Spinal cord (tissue), 10 donors: ENCODE results near the gene AHSA1. TPM values are rescaled to one million over a fixed set of nuclear protein-coding genes. Genes with fewer than 3 reads are reported as not detected.
"Not testable (repeated sequence)": the region's sequence is repeated elsewhere in the genome, so short reads cannot be mapped to it uniquely, and the experiment has no call there.

Experiments
- DNase-seq, 6 donors: peaks; one replicate each; pipeline versions ENCODE4 v3.0.0 to v3.0.0-alpha.2; 2013 to 2015; ENCODE audit warnings: low spot score in 6 of 6, low read depth in 4 of 6
- H3K27ac ChIP-seq: one replicate; pipeline ENCODE4 v1.5.1; 2013; ENCODE audit warnings: low read depth, low read length, control low read depth
- H3K27me3 ChIP-seq: one replicate; pipeline ENCODE4 v1.6.1; 2013; ENCODE audit warnings: low read length; ENCODE audit not compliant: control insufficient read depth, insufficient read depth
- H3K36me3 ChIP-seq: one replicate; pipeline ENCODE4 v1.6.1; 2013; ENCODE audit warnings: low read length; ENCODE audit not compliant: control insufficient read depth, insufficient read depth
- H3K4me1 ChIP-seq: one replicate; pipeline ENCODE4 v1.6.1; 2013; ENCODE audit warnings: low read length; ENCODE audit not compliant: control insufficient read depth, insufficient read depth
- H3K4me3 ChIP-seq: one replicate; pipeline ENCODE4 v1.5.1; 2013; ENCODE audit warnings: low read depth, low read length, control low read depth
- H3K9me3 ChIP-seq: one replicate; pipeline ENCODE4 v1.6.1; 2013; ENCODE audit warnings: low read length; ENCODE audit not compliant: control insufficient read depth, insufficient read depth
- WGBS: methylation state at CpG from one replicate; pipeline ENCODE4 v1.1.5; 2013; ENCODE audit warnings: missing lambda C conversion rate; ENCODE audit not compliant: insufficient coverage; 5-methylcytosine and 5-hydroxymethylcytosine counted together
- long read RNA-seq, 4 donors: transcript quantifications; one replicate each; lab custom pipeline, GENCODE V29; 2026
- polyA plus RNA-seq, 2 donors: library from polyadenylated mRNA; unstranded; fragments of 120-200 nt; gene quantifications; one replicate each; pipeline ENCODE4 v1.2.1, GENCODE V29; 2013; ENCODE audit not compliant: insufficient read length in 2 of 2
- total RNA-seq, 2 donors: library from RNA; depleted of rRNA in 1 of 2; stranded (reverse); fragments of 120-200 nt in 1 of 2; fragments of >200 nt in 1 of 2; gene quantifications; one replicate each; pipeline versions ENCODE4 v1.2.3 to v1.2.4, GENCODE V29; 2013 to 2014
- donor health status: healthy.

AHSA1 gene
- total RNA-seq (100 to 1,000 TPM; 129 to 157 TPM), polyA plus RNA-seq (100 to 1,000 TPM; 223 to 227 TPM)
- long read RNA-seq, donor 1, transcript AHSA1-201 (9 exons, 1,402 nt), result major isoform, 48 of 66 reads
- long read RNA-seq, donor 1, transcript AHSA1-207 (5 exons, 561 nt), result minor isoform, 6 of 66 reads
- long read RNA-seq, donor 1, partial matches to known transcripts, result 6 of 66 reads
- long read RNA-seq, donor 1, other reads (novel, unspliced or antisense), result 0 of 66 reads
- long read RNA-seq, donor 2, transcript AHSA1-201 (9 exons, 1,402 nt), result major isoform, 14 of 19 reads
- long read RNA-seq, donor 2, partial matches to known transcripts, result 0 of 19 reads
- long read RNA-seq, donor 2, other reads (novel, unspliced or antisense), result 0 of 19 reads
- long read RNA-seq, donor 3, transcript AHSA1-201 (9 exons, 1,402 nt), result major isoform, 17 of 27 reads
- long read RNA-seq, donor 3, transcript AHSA1-205 (9 exons, 1,048 nt), result minor isoform, 5 of 27 reads
- long read RNA-seq, donor 3, partial matches to known transcripts, result 0 of 27 reads
- long read RNA-seq, donor 3, other reads (novel, unspliced or antisense), result 0 of 27 reads
- long read RNA-seq, donor 4, transcript AHSA1-201 (9 exons, 1,402 nt), result major isoform, 31 of 46 reads
- long read RNA-seq, donor 4, partial matches to known transcripts, result 7 of 46 reads
- long read RNA-seq, donor 4, other reads (novel, unspliced or antisense), result 0 of 46 reads

- H3K27me3 ChIP-seq, result no peaks in the 10 kb centered on the region
- DNase-seq, result peak; percentile 96 to 100 (median 98)
- peak within 1 kb of the TSS; percentile 98 for H3K27ac ChIP-seq
- H3K9me3 ChIP-seq, result no peaks in the 10 kb centered on the region
- H3K4me3 ChIP-seq, result peak within 1 kb of the TSS; percentile 85
- H3K4me1 ChIP-seq, result no peaks in the 10 kb centered on the region
- H3K36me3 ChIP-seq, result peaks cover 31% of the 10 kb centered on the region
- WGBS, result 0% methylated on average over 41 of the region's 50 CpGs
Measured at GRCh38 chr14:77457522-77458248, at the start of gene AHSA1, which contains the start of gene VIPAS39. Gene AHSA1, plus strand, starts transcription at chr14:77458093. Its CDS starts 97 bp downstream, at chr14:77458190. Gene VIPAS39, minus strand, starts transcription at chr14:77457601. Its CDS starts 3,499 bp downstream, at chr14:77454102.

GRCh38 chr14:77409131-77409533 is 48.8 kb upstream of the AHSA1 start:
- no peak for DNase-seq
- Histone ChIP-seq H3K27me3 (no peaks in the 10 kb centered on the region), H3K9me3 (no peaks in the 10 kb centered on the region), H3K27ac (no peak overlapping the region), H3K36me3 (no peaks in the 10 kb centered on the region), H3K4me3 (no peak overlapping the region), H3K4me1 (no peaks in the 10 kb centered on the region)
- WGBS, result no CpG with 5 or more reads among the region's 3 CpGs

GRCh38 chr14:77415403-77416030 is 42.4 kb upstream of the AHSA1 start:
- not testable (repeated sequence) for H3K4me1 ChIP-seq, H3K36me3 ChIP-seq, H3K27me3 ChIP-seq, H3K4me3 ChIP-seq, H3K27ac ChIP-seq, DNase-seq, H3K9me3 ChIP-seq
- 100% methylated on average over 1 of the region's 10 CpGs for WGBS

- H3K27me3 ChIP-seq, result not testable (repeated sequence)
Measured at GRCh38 chr14:77416098-77416497, 41.8 kb upstream of the AHSA1 start.

GRCh38 chr14:77416836-77417235 is 41.1 kb upstream of the AHSA1 start:
- no peak overlapping the region for H3K4me3 ChIP-seq
- no peaks in the 10 kb centered on the region for H3K36me3 ChIP-seq
- 100% methylated on average over 2 of the region's 8 CpGs for WGBS
- H3K4me1 ChIP-seq, result no peaks in the 10 kb centered on the region
- DNase-seq, result no peak
- peaks cover 4% of the 10 kb centered on the region for H3K9me3 ChIP-seq
- no peak overlapping the region for H3K27ac ChIP-seq
- no peaks in the 10 kb centered on the region for H3K27me3 ChIP-seq

More at GRCh38 chr14:77416098-77416497, 41.8 kb upstream of the AHSA1 start:
- no CpG with 5 or more reads among the region's 3 CpGs for WGBS
- DNase-seq, H3K27ac ChIP-seq, H3K9me3 ChIP-seq, H3K4me1 ChIP-seq, H3K4me3 ChIP-seq, H3K36me3 ChIP-seq: not testable (repeated sequence)

GRCh38 chr14:77421201-77421600 is 36.7 kb upstream of the AHSA1 start:
- H3K9me3 ChIP-seq, result peaks cover 4% of the 10 kb centered on the region
- no peak overlapping the region for H3K27ac ChIP-seq
- H3K4me1 ChIP-seq, result no peaks in the 10 kb centered on the region
- no peak overlapping the region for H3K4me3 ChIP-seq
- H3K27me3 ChIP-seq, result no peaks in the 10 kb centered on the region
- WGBS, result no CpG with 5 or more reads among the region's 2 CpGs
- H3K36me3 ChIP-seq, result peaks cover 18% of the 10 kb centered on the region
- DNase-seq, result no peak

- Histone ChIP-seq H3K27me3 (no peaks in the 10 kb centered on the region), H3K4me3 (no peak within 1 kb of the TSS), H3K9me3 (peaks cover 4% of the 10 kb centered on the region), H3K27ac (no peak within 1 kb of the TSS), H3K4me1 (no peaks in the 10 kb centered on the region), H3K36me3 (peaks cover 38% of the 10 kb centered on the region)
- DNase-seq, result no peak
- WGBS, result no CpG with 5 or more reads among the region's 1 CpG
Measured at GRCh38 chr14:77423423-77423822, 34.5 kb upstream of the AHSA1 start, which contains the start of gene NOXRED1. Gene NOXRED1, minus strand, starts transcription at chr14:77423523. Its CDS starts 634 bp downstream, at chr14:77422889.

GRCh38 chr14:77424862-77425261 is 33.0 kb upstream of the AHSA1 start:
- peaks cover 51% of the 10 kb centered on the region for H3K36me3 ChIP-seq
- peaks cover under 1% of the 10 kb centered on the region for H3K9me3 ChIP-seq
- H3K27me3 ChIP-seq, result no peaks in the 10 kb centered on the region
- no peak overlapping the region for H3K4me3 ChIP-seq
- 86% methylated on average over 3 of the region's 3 CpGs for WGBS
- DNase-seq, result no peak
- no peaks in the 10 kb centered on the region for H3K4me1 ChIP-seq
- no peak overlapping the region for H3K27ac ChIP-seq

- no CpG with 5 or more reads among the region's 3 CpGs for WGBS
- DNase-seq, result no peak
- Histone ChIP-seq H3K27ac (no peak overlapping the region), H3K4me3 (no peak overlapping the region), H3K9me3 (no peaks in the 10 kb centered on the region), H3K4me1 (no peaks in the 10 kb centered on the region), H3K36me3 (peaks cover 52% of the 10 kb centered on the region), H3K27me3 (no peaks in the 10 kb centered on the region)
Measured at GRCh38 chr14:77426396-77426795, 31.5 kb upstream of the AHSA1 start.
